ENCODE measurements around the gene EIF4G3.

DNA sequence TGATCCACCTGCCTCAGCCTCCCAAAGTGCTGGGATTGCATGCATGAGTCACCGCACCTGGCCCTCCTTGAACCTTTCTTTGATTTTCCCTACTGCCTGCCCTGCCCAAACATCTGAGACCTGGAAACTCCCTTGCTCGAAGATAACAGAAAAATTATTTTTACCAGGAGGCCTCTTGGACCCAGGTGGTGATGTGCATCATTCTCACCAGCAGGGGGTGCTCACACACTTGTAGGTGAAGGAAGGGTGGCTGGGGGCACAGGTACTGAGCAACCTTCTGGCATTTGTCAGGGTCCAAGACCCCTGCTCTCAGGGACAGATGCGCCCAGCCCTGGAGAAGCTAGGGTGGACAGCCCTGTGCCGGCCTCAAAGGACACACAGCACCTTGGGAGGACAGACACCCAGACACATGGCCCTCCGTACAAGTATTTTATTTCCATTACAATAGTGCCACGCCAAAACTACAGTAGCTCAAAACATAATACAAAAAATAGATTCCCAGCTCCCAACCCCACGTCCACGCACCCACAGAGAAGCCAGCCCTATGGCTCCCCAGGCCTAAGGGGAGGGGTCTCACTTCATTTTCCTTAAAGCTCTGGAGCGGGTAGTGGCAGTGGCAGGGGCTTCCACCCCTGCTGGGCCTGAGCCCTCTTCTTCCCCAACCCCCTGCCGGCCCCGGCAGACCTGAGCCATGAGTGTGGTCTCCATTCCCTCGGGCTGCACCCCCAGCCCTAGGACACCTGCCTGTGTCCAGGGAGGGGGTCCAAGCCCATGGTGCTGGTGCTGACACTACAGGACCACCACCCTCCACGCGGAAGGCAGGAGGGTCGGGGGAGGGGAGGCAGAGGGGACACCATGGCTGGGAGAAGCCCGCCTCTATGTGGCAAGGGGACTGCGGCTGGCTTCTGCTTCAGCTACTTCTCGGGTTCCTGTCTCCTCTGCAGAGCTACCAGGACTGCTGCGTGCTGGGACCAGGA is 40.4 kb upstream of the EIF4G3 start:
- TF ChIP-seq, protein P1, sequence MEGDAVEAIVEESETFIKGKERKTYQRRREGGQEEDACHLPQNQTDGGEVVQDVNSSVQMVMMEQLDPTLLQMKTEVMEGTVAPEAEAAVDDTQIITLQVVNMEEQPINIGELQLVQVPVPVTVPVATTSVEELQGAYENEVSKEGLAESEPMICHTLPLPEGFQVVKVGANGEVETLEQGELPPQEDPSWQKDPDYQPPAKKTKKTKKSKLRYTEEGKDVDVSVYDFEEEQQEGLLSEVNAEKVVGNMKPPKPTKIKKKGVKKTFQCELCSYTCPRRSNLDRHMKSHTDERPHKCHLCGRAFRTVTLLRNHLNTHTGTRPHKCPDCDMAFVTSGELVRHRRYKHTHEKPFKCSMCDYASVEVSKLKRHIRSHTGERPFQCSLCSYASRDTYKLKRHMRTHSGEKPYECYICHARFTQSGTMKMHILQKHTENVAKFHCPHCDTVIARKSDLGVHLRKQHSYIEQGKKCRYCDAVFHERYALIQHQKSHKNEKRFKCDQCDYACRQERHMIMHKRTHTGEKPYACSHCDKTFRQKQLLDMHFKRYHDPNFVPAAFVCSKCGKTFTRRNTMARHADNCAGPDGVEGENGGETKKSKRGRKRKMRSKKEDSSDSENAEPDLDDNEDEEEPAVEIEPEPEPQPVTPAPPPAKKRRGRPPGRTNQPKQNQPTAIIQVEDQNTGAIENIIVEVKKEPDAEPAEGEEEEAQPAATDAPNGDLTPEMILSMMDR (IDR thresholded peaks at IDR 0.05) = peak; percentile 53 to 71 (median 59)
- TF ChIP-seq POLR2A (IDR thresholded peaks at IDR 0.05) (no peak), EP300 (IDR thresholded peaks at IDR 0.05) (no peak)
